ENCODE measurements around the gene PTGDS. TPM values are rescaled to one million over a fixed set of nuclear protein-coding genes. Genes with fewer than 3 reads are reported as not detected.

The PTGDS gene
- total RNA-seq, 4 donors from 2014 or later: 6.8 to 59.1 (median 17.8) TPM

DNA sequence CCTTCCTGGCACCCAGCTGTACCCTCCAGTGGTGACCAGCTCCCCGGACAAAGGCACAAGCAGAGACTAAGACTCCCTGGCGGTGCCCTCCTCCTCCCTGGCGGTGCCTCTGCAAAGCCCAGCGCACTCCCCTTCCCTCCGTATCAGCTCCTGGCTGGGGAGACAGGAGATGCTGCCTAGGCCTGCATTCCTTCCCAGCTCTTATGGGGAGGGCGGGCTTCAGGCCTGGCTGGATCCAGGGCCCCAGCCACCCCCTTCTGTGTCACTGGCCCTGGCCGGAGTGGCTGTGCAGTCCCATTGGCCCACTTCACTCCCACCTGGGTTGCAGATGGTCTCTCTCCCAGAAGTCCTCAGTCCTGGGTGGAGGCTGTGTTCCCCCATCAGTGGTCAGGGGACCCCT is 18.8 kb upstream of the PTGDS start:
- in situ Hi-C loops (cut with MboI; ENCODE audit: low pct_ligation_motif_present in 1 of 4, low pct_unique_long_range_greater_than_20kb in 1 of 4, low sequenced_read_pairs in 3 of 4): no loop called here
- TF ChIP-seq POLR2A (IDR thresholded peaks at IDR 0.05): no peak
- TF ChIP-seq, protein P1, sequence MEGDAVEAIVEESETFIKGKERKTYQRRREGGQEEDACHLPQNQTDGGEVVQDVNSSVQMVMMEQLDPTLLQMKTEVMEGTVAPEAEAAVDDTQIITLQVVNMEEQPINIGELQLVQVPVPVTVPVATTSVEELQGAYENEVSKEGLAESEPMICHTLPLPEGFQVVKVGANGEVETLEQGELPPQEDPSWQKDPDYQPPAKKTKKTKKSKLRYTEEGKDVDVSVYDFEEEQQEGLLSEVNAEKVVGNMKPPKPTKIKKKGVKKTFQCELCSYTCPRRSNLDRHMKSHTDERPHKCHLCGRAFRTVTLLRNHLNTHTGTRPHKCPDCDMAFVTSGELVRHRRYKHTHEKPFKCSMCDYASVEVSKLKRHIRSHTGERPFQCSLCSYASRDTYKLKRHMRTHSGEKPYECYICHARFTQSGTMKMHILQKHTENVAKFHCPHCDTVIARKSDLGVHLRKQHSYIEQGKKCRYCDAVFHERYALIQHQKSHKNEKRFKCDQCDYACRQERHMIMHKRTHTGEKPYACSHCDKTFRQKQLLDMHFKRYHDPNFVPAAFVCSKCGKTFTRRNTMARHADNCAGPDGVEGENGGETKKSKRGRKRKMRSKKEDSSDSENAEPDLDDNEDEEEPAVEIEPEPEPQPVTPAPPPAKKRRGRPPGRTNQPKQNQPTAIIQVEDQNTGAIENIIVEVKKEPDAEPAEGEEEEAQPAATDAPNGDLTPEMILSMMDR (IDR thresholded peaks at IDR 0.05): no peak
- TF ChIP-seq POLR2AphosphoS5 (IDR thresholded peaks at IDR 0.05): no peak
- TF ChIP-seq EP300 (IDR thresholded peaks at IDR 0.05; ENCODE audit: low read depth): no peak
- Histone ChIP-seq H3K4me3 (no peak overlapping the region), H3K9me3 (no peaks in the 10 kb centered on the region), H3K27me3 (no peaks in the 10 kb centered on the region), H3K27ac (no peak overlapping the region), H3K4me1 (no peaks in the 10 kb centered on the region), H3K36me3 (no peaks in the 10 kb centered on the region)
- WGBS, 2 donors (ENCODE audit: low coverage in 1 of 2): 86% methylated on average over 7 of the region's 7 CpGs; no CpG with 5 or more reads in 1 of the 2 donors
- intact Hi-C loops (cut with DNase I; ENCODE audit: low total_unique reads): no loop called here
- no peak for DNase-seq

DNA sequence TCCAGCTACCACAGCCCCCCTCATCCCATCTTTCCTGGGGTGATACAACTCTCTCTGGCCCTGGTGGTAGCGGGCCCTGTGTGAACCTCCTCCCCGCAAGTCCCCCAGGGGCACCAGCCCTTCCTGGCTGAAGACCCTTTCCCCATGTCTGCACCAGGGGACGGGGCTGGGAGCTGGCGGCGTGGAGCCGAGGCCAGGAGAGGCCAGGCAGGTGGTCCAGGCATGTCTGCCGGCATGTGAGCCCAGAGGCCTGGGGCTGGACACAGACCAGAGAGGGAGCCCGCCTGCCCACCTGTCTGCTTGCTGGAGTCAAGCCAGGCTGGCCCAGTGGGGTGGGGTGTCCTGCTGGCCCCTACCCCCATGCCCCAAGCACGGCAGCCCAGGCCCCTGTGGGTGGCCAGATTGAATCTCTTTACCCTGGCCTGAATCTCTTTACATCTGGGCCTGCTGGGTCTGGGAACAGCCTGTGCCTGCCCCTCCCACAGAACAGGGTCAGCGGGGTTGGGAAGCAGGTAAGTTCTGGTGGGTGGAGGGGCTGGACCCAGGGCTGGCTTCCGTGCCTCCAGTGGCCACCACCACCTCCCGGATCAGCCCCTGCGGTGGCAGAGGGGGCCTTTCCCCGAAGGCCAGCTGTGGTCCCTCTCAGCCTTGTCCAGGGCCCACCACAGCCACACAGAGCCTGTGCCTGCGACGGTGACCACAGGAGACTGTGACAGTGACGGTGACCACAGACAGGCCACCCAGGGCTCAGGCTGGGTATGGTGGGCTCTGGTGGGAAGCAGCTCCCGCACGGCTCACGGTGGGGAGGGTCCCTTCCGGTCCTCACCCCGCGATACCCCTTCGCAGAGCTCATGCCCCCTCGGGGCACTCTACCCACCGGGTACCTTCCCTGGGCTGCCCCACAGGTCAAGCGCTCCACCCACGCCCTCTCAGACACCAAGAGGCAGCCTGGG is 18.1 kb upstream of the PTGDS start:
- intact Hi-C loops (cut with DNase I; ENCODE audit: low total_unique reads): no loop called here
- DNase-seq: no peak
- 85 to 100% methylated on average over 3 to 17 of the region's 28 CpGs for WGBS, 2 donors (ENCODE audit: low coverage in 1 of 2)
- Histone ChIP-seq H3K4me1 (peaks cover 0 to 3% (median 3%) of the 10 kb centered on the region in 4 donors), H3K4me3 (no peak overlapping the region), H3K27ac (no peak overlapping the region), H3K36me3 (no peaks in the 10 kb centered on the region), H3K9me3 (no peaks in the 10 kb centered on the region), H3K27me3 (no peaks in the 10 kb centered on the region)
- in situ Hi-C loops (cut with MboI; ENCODE audit: low pct_ligation_motif_present in 1 of 4, low pct_unique_long_range_greater_than_20kb in 1 of 4, low sequenced_read_pairs in 3 of 4): no loop called here
- TF ChIP-seq, protein P1 (IDR thresholded peaks at IDR 0.05): no peak
- no peak for TF ChIP-seq EP300 (IDR thresholded peaks at IDR 0.05; ENCODE audit: low read depth)
- no peak for TF ChIP-seq POLR2AphosphoS5 (IDR thresholded peaks at IDR 0.05)
- TF ChIP-seq POLR2A (IDR thresholded peaks at IDR 0.05): no peak

DNA sequence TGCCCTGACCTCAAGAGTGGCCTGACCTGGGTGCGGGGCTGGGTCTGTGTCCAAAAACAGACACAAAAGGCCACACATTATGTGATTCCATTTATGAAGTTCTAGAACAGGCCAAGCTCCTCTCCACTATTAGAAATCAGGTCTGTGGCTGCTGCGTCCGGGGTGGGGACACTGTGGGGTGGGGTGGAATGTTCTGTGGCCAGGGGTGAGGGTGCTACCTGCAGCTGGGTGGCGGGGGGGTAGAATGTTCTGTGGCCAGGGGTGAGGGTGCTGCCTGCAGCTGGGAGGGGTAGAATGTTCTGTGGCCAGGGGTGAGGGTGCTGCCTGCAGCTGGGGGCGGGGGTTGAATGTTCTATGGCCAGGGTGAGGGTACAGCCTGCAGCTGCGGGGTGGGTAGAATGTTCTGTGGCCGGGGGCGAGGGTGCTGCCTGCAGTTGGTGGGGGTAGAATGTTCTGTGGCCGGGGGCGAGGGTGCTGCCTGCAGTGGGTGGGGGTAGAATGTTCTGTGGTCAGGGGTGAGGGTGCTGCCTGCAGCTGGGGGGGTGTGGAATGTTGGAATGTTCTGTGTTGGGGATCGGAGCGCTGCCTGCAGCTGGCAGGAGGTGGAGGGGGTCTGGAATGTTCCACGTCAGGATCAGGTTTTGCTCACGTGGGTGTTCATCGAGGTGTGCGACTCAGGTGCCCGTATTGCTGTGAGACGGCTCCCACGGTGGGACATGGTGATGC is 16.9 kb upstream of the PTGDS start:
- no peak overlapping the region for H3K27ac ChIP-seq
- in situ Hi-C loops (cut with MboI; ENCODE audit: low pct_ligation_motif_present in 1 of 4, low pct_unique_long_range_greater_than_20kb in 1 of 4, low sequenced_read_pairs in 3 of 4) (no loop called here), intact Hi-C loops (cut with DNase I; ENCODE audit: low total_unique reads) (no loop called here)
- no peak overlapping the region for H3K4me3 ChIP-seq
- peaks cover 0 to 10% (median 8%) of the 10 kb centered on the region in 4 donors for H3K4me1 ChIP-seq
- H3K36me3 ChIP-seq: no peaks in the 10 kb centered on the region
- H3K9me3 ChIP-seq: no peaks in the 10 kb centered on the region
- TF ChIP-seq POLR2AphosphoS5 (IDR thresholded peaks at IDR 0.05) (no peak), EP300 (IDR thresholded peaks at IDR 0.05; ENCODE audit: low read depth) (no peak), POLR2A (IDR thresholded peaks at IDR 0.05) (no peak)
- TF ChIP-seq, protein P1 (IDR thresholded peaks at IDR 0.05): no peak
- H3K27me3 ChIP-seq: no peaks in the 10 kb centered on the region
- DNase-seq: no peak
- WGBS, 2 donors (ENCODE audit: low coverage in 1 of 2): 36 to 80% methylated on average over 7 to 13 of the region's 19 CpGs

DNA sequence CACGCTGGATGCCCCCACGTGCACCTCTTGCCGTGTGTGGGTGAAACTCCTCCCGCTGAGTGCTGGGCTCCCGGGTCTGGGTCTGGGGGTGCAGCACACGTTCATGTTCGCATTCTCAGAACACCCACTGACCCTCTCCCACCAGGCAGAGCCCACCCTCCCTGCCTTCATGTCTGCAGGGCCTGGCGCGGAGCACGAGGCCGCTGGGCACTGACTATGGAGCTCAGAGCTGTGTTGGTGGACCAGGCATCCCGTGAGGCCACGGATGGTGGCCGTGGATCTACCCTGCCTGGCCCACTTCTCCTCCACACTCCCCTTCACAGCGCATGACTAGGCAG is 16.4 kb upstream of the PTGDS start:
- Histone ChIP-seq H3K4me1 (peaks cover 0 to 14% (median 8%) of the 10 kb centered on the region in 4 donors), H3K27me3 (no peaks in the 10 kb centered on the region), H3K9me3 (no peaks in the 10 kb centered on the region), H3K4me3 (no peak overlapping the region), H3K27ac (no peak overlapping the region), H3K36me3 (no peaks in the 10 kb centered on the region)
- in situ Hi-C loops (cut with MboI; ENCODE audit: low pct_ligation_motif_present in 1 of 4, low pct_unique_long_range_greater_than_20kb in 1 of 4, low sequenced_read_pairs in 3 of 4) (no loop called here), intact Hi-C loops (cut with DNase I; ENCODE audit: low total_unique reads) (no loop called here)
- 89% methylated on average over 15 of the region's 15 CpGs; no CpG with 5 or more reads in 1 of the 2 donors for WGBS, 2 donors (ENCODE audit: low coverage in 1 of 2)
- TF ChIP-seq, protein P1 (IDR thresholded peaks at IDR 0.05): no peak
- TF ChIP-seq POLR2AphosphoS5 (IDR thresholded peaks at IDR 0.05): no peak
- no peak for TF ChIP-seq EP300 (IDR thresholded peaks at IDR 0.05; ENCODE audit: low read depth)
- DNase-seq: no peak

All from transverse colon (tissue), 4 donors.